CD14-positive monocyte (primary cell): ENCODE measurements around the gene TMA7. TPM values are rescaled to one million over a fixed set of nuclear protein-coding genes. Genes with fewer than 3 reads are reported as not detected.

Experiments used
- DNase-seq, 3 donors: peaks; one replicate each; pipeline ENCODE4 v3.0.0-alpha.2; 2011 to 2022
- H2AFZ ChIP-seq: 2 replicates; pipeline ENCODE4 v1.6.0; 2012; ENCODE audit warnings: mild to moderate bottlenecking, low read depth, low read length, inconsistent platforms; ENCODE audit not compliant: insufficient read depth, poor library complexity, severe bottlenecking
- H3K27ac ChIP-seq, 2 donors: 1 replicate in 1 of 2; 2 replicates in 1 of 2; pipeline ENCODE4 v1.5.1; 2012 to 2013; ENCODE audit warnings: low read length in 2 of 2, control low read depth in 1 of 2, inconsistent platforms in 1 of 2, low read depth in 1 of 2, mild to moderate bottlenecking in 1 of 2
- H3K27me3 ChIP-seq, 2 donors: one replicate each; pipeline versions ENCODE4 v1.6.0 to v1.6.1; 2011 to 2013; ENCODE audit warnings: low read length in 2 of 2; ENCODE audit not compliant: control insufficient read depth in 2 of 2, insufficient read depth in 2 of 2
- H3K36me3 ChIP-seq, 2 donors: replicated peaks in 1 of 2; 1 replicate in 1 of 2; 2 replicates in 1 of 2; pipeline versions ENCODE4 v1.5.1 to v1.6.1; 2012 to 2013; ENCODE audit warnings: low read length in 2 of 2, control low read depth in 1 of 2, inconsistent platforms in 1 of 2, mild to moderate bottlenecking in 1 of 2; ENCODE audit not compliant: insufficient read depth in 2 of 2, control insufficient read depth in 1 of 2
- H3K4me1 ChIP-seq, 2 donors: 1 replicate in 1 of 2; 2 replicates in 1 of 2; pipeline versions ENCODE4 v1.5.1 to v1.6.1; 2012 to 2013; ENCODE audit warnings: low read length in 2 of 2, control low read depth in 1 of 2, inconsistent platforms in 1 of 2, mild to moderate bottlenecking in 1 of 2, moderate library complexity in 1 of 2; ENCODE audit not compliant: insufficient read depth in 2 of 2, control insufficient read depth in 1 of 2
- H3K4me2 ChIP-seq: replicated peaks from 2 replicates; pipeline ENCODE3; 2012; ENCODE audit warnings: low read length, moderate library complexity, mild to moderate bottlenecking; ENCODE audit not compliant: poor library complexity, severe bottlenecking; ENCODE audit errors: extremely low read depth
- H3K4me3 ChIP-seq, 3 experiments: fragments of 200-600 bp in 1 of 3; sonication (generic) in 1 of 3; replicated peaks in 1 of 3; 1 replicate in 2 of 3; 2 replicates in 1 of 3; pipeline ENCODE4 v1.5.1; 2011 to 2013; ENCODE audit warnings: low read length in 3 of 3, mild to moderate bottlenecking in 3 of 3, control low read depth in 2 of 3, low read depth in 2 of 3, inconsistent platforms in 1 of 3, moderate library complexity in 1 of 3
- H3K79me2 ChIP-seq: 2 replicates; pipeline ENCODE4 v1.6.0; 2012; ENCODE audit warnings: mild to moderate bottlenecking, control low read depth, inconsistent platforms, low read length, moderate library complexity; ENCODE audit not compliant: insufficient read depth
- H3K9ac ChIP-seq: 2 replicates; pipeline ENCODE4 v1.6.0; 2017; ENCODE audit warnings: low read length, mild to moderate bottlenecking; ENCODE audit not compliant: insufficient read depth, poor library complexity, severe bottlenecking
- H3K9me3 ChIP-seq, 2 donors: replicated peaks in 1 of 2; 1 replicate in 1 of 2; 2 replicates in 1 of 2; pipeline versions ENCODE4 v1.5.1 to v1.6.1; 2012 to 2013; ENCODE audit warnings: low read length in 2 of 2, control low read depth in 1 of 2; ENCODE audit not compliant: control insufficient read depth in 1 of 2, insufficient read depth in 1 of 2
- H4K20me1 ChIP-seq: 2 replicates; pipeline ENCODE4 v1.6.0; 2012; ENCODE audit warnings: mild to moderate bottlenecking, low read length, control low read depth, moderate library complexity; ENCODE audit not compliant: insufficient read depth
- H3K27ac Mint-ChIP-seq, 7 donors: one replicate each; pipeline ENCODE4 v1.8.0; 2020; ENCODE audit warnings: mild to moderate bottlenecking in 7 of 7, mixed read lengths in 7 of 7, moderate library complexity in 6 of 7, inconsistent platforms in 2 of 7
- H3K27me3 Mint-ChIP-seq, 3 donors: one replicate each; pipeline ENCODE4 v1.8.0; 2021 to 2022; ENCODE audit warnings: low read depth in 3 of 3, mild to moderate bottlenecking in 3 of 3, mixed read lengths in 3 of 3, moderate library complexity in 3 of 3, inconsistent platforms in 1 of 3
- H3K36me3 Mint-ChIP-seq, 2 donors: one replicate each; pipeline ENCODE4 v1.8.0; 2020; ENCODE audit warnings: mixed read lengths in 2 of 2, inconsistent platforms in 1 of 2, mild to moderate bottlenecking in 1 of 2
- H3K4me1 Mint-ChIP-seq: one replicate; pipeline ENCODE4 v1.8.0; 2020; ENCODE audit warnings: mild to moderate bottlenecking, mixed read lengths
- H3K4me3 Mint-ChIP-seq, 2 donors: one replicate each; pipeline ENCODE4 v1.8.0; 2020; ENCODE audit warnings: mild to moderate bottlenecking in 2 of 2, mixed read lengths in 2 of 2, moderate library complexity in 1 of 2
- H3K9me3 Mint-ChIP-seq, 7 donors: one replicate each; pipeline ENCODE4 v1.8.0; 2020 to 2022; ENCODE audit warnings: mixed read lengths in 7 of 7, mild to moderate bottlenecking in 6 of 7, moderate library complexity in 6 of 7, inconsistent platforms in 2 of 7
- WGBS: methylation state at CpG from one replicate; pipeline ENCODE4 v1.1.5; 2013; ENCODE audit warnings: missing lambda C conversion rate; ENCODE audit not compliant: insufficient coverage; 5-methylcytosine and 5-hydroxymethylcytosine counted together
- intact Hi-C, 2 donors: fragments of 100-400 bp; cut with micrococcal nuclease; formaldehyde crosslinking; loops; one replicate each; pipeline versions ENCODE4 v1.15.0 to v1.15.1; 2023
- polyA plus RNA-seq, 3 donors: library from polyadenylated mRNA; depleted of rRNA in 1 of 3; unstranded in 2 of 3; stranded (reverse) in 1 of 3; fragments of 300-500 nt in 2 of 3; fragments of >200 nt in 1 of 3; fragmentation: Illumina TruSeq in 2 of 3; gene quantifications; 1 replicate in 2 of 3; 2 replicates in 1 of 3; pipeline ENCODE4 v1.2.3, GENCODE V29; 2012 to 2021
- TF ChIP-seq, protein P1 (sequence below): fragments of 200-600 bp; IDR thresholded peaks from one replicate; pipeline ENCODE4 v1.8.0; 2022; ENCODE audit warnings: antibody characterized with exemption, mild to moderate bottlenecking

The TMA7 gene
- polyA plus RNA-seq, 3 donors, result 301 to 559 (median 478) TPM

DNA sequence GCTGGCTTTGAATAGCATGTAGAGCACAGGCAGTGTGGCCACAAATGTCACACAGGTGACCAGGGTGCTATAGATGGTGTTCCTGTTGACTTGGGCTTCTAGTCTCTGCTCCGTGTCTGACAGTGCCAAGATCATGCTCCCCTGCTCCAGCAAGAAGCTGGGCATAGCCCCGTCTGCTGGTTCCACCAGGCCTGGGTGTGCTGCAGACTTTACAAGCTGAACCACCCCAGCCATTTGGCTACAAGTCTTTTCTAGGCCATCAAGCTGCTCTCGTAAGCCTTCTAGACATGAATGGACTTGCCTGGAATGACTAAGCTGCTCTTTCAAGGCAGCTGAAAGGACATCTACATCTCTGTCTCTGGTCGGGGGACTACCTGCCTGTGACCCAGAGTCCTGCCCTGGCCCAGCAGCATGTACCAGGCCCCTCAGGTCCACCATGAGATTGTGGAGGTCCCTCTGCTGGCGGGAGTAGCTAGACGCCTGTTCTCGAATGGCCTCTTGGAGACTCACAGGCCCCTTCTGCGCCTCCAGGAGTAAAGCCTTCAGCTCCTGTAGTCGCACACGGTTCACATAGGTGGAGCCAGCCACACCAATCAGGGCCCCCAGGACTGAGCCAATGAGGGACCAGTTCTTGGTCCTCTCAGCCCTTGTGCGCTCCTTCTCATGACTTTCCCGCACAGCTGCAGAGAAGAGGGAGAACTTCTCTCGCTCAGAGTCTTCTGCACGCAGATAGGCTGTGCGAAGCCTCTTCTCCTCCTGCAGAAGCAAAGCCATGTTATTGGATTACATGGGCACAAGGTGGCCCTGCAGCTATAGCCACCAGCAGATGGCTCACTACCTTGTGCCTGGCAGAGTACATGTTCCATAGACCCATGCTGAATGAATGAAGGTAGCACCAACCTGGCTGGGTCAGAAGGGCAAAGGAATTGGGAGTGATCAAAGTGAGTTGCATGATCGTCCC lies 7.4 kb upstream of the TMA7 start:
- Histone ChIP-seq H3K27me3 (peaks cover 3 to 21% of the 10 kb centered on the region in 2 donors), H3K27ac (no peak overlapping the region), H4K20me1 (no peaks in the 10 kb centered on the region), H3K9me3 (no peaks in the 10 kb centered on the region), H3K4me1 (peaks cover 13 to 17% of the 10 kb centered on the region in 2 donors), H3K4me3 (no peak overlapping the region), H3K79me2 (peaks cover 4% of the 10 kb centered on the region), H3K4me2 (no peak overlapping the region), H2AFZ (no peak overlapping the region), H3K9ac (no peak overlapping the region), H3K36me3 (peaks cover 12 to 29% of the 10 kb centered on the region in 2 donors)
- peaks cover 0 to 5% (median 0%) of the 10 kb centered on the region in 7 donors for H3K9me3 Mint-ChIP-seq
- H3K4me1 Mint-ChIP-seq, result peaks cover 17% of the 10 kb centered on the region
- H3K4me3 Mint-ChIP-seq, result no peak overlapping the region
- no peak overlapping the region for H3K27ac Mint-ChIP-seq
- intact Hi-C loops, result loop anchor here in 1 of 2 donors (10.0 kb wide), 1 partner anchor 238 kb away; no protein-coding TSS in a partner anchor
- H3K27me3 Mint-ChIP-seq, result peaks cover 15 to 29% (median 19%) of the 10 kb centered on the region in 3 donors
- TF ChIP-seq, protein P1, sequence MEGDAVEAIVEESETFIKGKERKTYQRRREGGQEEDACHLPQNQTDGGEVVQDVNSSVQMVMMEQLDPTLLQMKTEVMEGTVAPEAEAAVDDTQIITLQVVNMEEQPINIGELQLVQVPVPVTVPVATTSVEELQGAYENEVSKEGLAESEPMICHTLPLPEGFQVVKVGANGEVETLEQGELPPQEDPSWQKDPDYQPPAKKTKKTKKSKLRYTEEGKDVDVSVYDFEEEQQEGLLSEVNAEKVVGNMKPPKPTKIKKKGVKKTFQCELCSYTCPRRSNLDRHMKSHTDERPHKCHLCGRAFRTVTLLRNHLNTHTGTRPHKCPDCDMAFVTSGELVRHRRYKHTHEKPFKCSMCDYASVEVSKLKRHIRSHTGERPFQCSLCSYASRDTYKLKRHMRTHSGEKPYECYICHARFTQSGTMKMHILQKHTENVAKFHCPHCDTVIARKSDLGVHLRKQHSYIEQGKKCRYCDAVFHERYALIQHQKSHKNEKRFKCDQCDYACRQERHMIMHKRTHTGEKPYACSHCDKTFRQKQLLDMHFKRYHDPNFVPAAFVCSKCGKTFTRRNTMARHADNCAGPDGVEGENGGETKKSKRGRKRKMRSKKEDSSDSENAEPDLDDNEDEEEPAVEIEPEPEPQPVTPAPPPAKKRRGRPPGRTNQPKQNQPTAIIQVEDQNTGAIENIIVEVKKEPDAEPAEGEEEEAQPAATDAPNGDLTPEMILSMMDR, result no peak
- peaks cover 24 to 34% of the 10 kb centered on the region in 2 donors for H3K36me3 Mint-ChIP-seq
- no peak for DNase-seq
- WGBS, result 94% methylated on average over 15 of the region's 16 CpGs

DNA sequence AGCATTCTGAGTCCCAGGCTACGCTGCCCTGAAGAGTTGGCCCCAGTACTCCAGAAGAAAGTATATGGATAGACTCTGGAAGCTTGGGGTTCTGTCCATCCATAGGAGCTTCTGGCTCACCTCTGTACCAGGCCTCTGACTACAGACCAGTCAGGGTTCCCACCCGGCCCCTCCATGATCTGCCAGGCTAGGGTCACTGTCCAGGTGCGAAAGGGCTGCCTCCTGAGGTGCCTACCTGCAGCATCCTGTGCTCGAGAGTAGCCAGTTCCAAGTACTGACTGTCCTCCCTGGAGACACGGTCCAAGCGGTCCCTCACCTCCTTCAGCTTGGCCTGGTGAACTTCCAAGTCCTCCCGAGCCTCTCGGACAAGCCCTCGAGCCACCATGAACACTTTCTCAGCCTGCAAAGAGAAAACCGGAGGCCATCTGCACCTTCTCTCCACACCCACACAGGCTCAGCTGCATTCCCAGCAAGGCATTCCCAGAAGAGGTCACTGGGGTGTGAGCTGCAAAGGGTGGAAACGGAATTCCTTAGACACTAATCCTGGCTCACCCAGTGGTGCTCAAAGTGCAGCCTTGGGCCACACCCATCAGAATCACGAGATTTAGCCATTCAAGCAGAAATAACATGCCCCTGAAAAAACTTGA lies 6.5 kb upstream of the TMA7 start:
- H4K20me1 ChIP-seq, result no peaks in the 10 kb centered on the region
- H3K9me3 ChIP-seq, result no peaks in the 10 kb centered on the region
- H3K4me2 ChIP-seq, result no peak overlapping the region
- H3K9me3 Mint-ChIP-seq, result no peaks in the 10 kb centered on the region
- no peak overlapping the region for H3K27ac Mint-ChIP-seq
- H3K27me3 ChIP-seq, result peaks cover 0 to 12% of the 10 kb centered on the region in 2 donors
- peaks cover 11 to 17% of the 10 kb centered on the region in 2 donors for H3K4me1 ChIP-seq
- intact Hi-C loops, result loop anchor here in 1 of 2 donors (10.0 kb wide), 1 partner anchor 239 kb away; no protein-coding TSS in a partner anchor
- WGBS, result 95% methylated on average over 7 of the region's 12 CpGs
- H3K27ac ChIP-seq, result no peak overlapping the region
- no peak overlapping the region for H3K4me3 ChIP-seq
- H3K27me3 Mint-ChIP-seq, result peaks cover 9 to 20% (median 11%) of the 10 kb centered on the region in 3 donors
- peaks cover 12 to 29% of the 10 kb centered on the region in 2 donors for H3K36me3 ChIP-seq
- DNase-seq, result no peak
- H3K4me3 Mint-ChIP-seq, result no peak overlapping the region
- TF ChIP-seq, protein P1, result no peak
- H3K79me2 ChIP-seq, result peaks cover 4% of the 10 kb centered on the region
- H2AFZ ChIP-seq, result no peak overlapping the region
- no peak overlapping the region for H3K9ac ChIP-seq
- H3K36me3 Mint-ChIP-seq, result peaks cover 24 to 32% of the 10 kb centered on the region in 2 donors
- peaks cover 24% of the 10 kb centered on the region for H3K4me1 Mint-ChIP-seq
